AG04449 (cell line): ENCODE data around the gene TMEM150A.

ENCODE experiments used
- CTCF ChIA-PET: fragments of 350-600 bp; formaldehyde crosslinking; extraction: SDS; loops from one replicate; lab custom pipeline; 2021; ENCODE audit warnings: antibody characterized with exemption; lab: Yijun Ruan, JAX
- POLR2A ChIA-PET: fragments of 400-600, 350-600 bp; formaldehyde crosslinking; extraction: SDS; loops from one replicate; lab custom pipeline; 2020; ENCODE audit warnings: antibody characterized with exemption, inconsistent platforms; lab: Yijun Ruan, JAX
- DNase-seq: peaks from one replicate; pipeline ENCODE4 v3.0.0-alpha.2; 2010; ENCODE audit warnings: low read depth, low spot score
- H3K4me3 ChIP-seq: 2 replicates; pipeline ENCODE4 v1.5.1; 2011; ENCODE audit warnings: low read depth, mild to moderate bottlenecking, control low read depth, low read length
- CTCF ChIP-seq: IDR thresholded peaks from one replicate; pipeline ENCODE4 v1.5.1; 2011; ENCODE audit warnings: mild to moderate bottlenecking, moderate library complexity, low read length, control low read depth, inconsistent platforms; ENCODE audit not compliant: insufficient read depth; ENCODE audit errors: missing control alignments

The TMEM150A gene

DNA sequence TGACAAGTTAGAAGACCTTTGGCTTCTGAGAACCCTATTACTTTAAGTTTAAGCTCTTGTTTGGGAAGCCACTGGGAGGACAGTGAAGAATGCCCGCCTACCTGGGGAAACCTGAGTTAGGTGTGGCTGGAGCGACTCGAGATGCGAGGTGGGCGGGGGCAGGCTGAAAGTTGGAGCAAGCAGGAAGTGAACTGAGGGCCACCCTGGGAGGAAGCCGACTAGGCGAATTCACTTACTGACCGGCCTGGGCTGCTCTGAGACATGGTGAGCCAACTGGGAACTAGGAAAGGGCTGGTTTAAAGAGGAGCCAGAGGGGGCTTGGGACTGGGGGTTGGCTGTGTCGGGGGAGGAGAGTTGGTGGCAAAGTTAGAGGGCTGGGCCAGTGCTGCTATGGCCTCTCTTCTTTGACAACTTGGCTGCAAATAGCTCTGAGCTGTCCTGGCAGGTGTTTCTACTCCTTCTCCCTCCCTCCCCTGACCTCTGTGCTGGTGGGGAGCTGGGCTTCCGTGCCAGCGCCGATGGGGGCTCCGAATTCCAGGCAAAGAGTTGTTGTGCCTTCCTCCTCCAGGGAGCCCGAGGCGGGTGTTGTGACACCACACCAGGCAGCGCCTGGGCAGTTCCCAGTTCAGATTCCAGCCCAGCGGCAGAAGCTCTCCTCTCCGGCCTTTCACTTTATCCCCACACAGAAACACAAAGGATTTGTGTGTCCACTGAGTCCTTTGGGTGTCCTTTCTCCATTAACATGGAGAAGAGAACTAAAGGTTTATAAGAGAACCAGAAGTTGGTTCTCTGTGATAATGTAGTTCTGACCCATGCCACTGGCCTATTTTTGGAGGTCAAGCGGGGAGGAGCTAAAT, 24.9 kb downstream of the TMEM150A start, which contains the start of gene VAMP8:
Gene VAMP8 (plus strand): TSS at position 201 of the 857 bp plus-strand sequence. CDS start 61 bp downstream, at position 262.
- TF ChIP-seq CTCF, result no peak
- H3K4me3 ChIP-seq, result no peak within 1 kb of the TSS
- ChIA-PET CTCF (interaction anchor here (1.0 to 1.4 kb wide), 4 partner anchors 13 to 27 kb away, joined by 3 to 4 read pairs (median 3); partner anchors contain the start of gene RNF181), POLR2A (no interaction called here)
- no peak for DNase-seq

- no peak for DNase-seq
- TF ChIP-seq CTCF, result no peak
- CTCF ChIA-PET, result interaction anchor here (1.1 to 1.4 kb wide), 2 partner anchors 14 to 26 kb away, joined by 3 read pairs; no protein-coding TSS in a partner anchor
- POLR2A ChIA-PET, result interaction anchor here (0.7 kb wide), 1 partner anchor 651 kb away, joined by 6 read pairs; no protein-coding TSS in a partner anchor
- no peak overlapping the region for H3K4me3 ChIP-seq
Measured at GRCh38 chr2:85577063-85577385, 25.5 kb downstream of the TMEM150A start.

GRCh38 chr2:85575739-85576138, 26.8 kb downstream of the TMEM150A start:
- DNase-seq, result no peak
- TF ChIP-seq CTCF, result no peak
- ChIA-PET CTCF (no interaction called here), POLR2A (no interaction called here)
- no peak overlapping the region for H3K4me3 ChIP-seq

DNA sequence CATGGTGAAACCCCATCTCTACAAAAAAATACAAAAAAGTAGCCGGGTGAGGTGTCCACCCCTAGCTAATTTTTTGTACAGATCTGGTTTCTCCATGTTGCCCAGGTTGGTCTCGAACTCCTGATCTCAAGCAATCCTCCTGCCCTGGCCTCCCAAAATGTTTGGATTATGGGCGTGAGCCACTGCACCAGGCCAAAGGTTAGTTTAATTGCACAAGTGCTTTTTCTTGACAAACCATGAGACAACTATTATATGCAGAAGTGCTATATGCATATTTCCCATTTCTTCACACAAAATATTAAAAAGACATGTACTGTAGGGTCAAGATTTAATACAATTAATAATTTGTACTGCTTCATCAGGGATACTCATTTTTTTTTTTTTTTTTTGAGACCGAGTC, 36.2 kb downstream of the TMEM150A start:
- TF ChIP-seq CTCF, result no peak
- ChIA-PET POLR2A (no interaction called here), CTCF (interaction anchor here (1.0 kb wide), 1 partner anchor 10 kb away, joined by 3 read pairs; no protein-coding TSS in a partner anchor)

DNA sequence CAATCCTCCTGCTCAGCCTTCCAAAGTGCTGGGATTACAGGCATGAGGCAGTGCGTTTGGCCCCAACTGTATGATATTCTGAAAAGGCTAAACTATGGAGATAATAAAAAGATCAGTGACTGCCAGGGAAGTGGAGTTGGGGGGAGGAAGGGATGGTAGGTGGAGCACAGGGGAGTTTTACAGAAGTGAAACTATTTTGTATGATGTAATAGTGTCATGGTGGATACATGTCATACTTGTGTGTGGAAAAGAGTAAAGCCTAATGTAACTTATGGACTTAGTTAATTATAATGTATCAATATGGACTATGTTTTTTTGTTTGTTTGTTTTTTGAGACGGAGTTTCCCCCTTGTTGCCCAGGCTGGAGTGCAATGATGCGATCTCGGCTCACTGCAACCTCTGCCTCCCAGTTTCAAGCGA, 38.3 kb downstream of the TMEM150A start:
- no peak for TF ChIP-seq CTCF
- ChIA-PET POLR2A (interaction anchor here (0.6 kb wide), 1 partner anchor 497 kb away, joined by 3 read pairs; no protein-coding TSS in a partner anchor), CTCF (interaction anchor here (0.6 to 1.1 kb wide), 2 partner anchors 12 to 51 kb away, joined by 3 to 4 read pairs; no protein-coding TSS in a partner anchor)
- DNase-seq, result no peak
- no peak overlapping the region for H3K4me3 ChIP-seq

More for the DNA sequence above, 36.2 kb downstream of the TMEM150A start:
- H3K4me3 ChIP-seq, result no peak overlapping the region
- DNase-seq, result no peak
